Neural progenitor cell (in vitro differentiated cells): ENCODE results near the gene NUP133. TPM values are rescaled to one million over a fixed set of nuclear protein-coding genes. Genes with fewer than 3 reads are reported as not detected.

Experiments used
- DNase-seq: peaks from one replicate; pipeline ENCODE4 v3.0.0-alpha.2; 2016; ENCODE audit warnings: low spot score
- H2AFZ ChIP-seq: fragments of 200-600 bp; sonication (generic); replicated peaks from 2 replicates; pipeline ENCODE4 v1.6.1; 2016; ENCODE audit warnings: antibody characterized with exemption
- H3F3A ChIP-seq: fragments of 200-600 bp; sonication (generic); 2 replicates; pipeline ENCODE4 v1.6.1; 2016; ENCODE audit warnings: antibody characterized with exemption, low read depth
- H3K27ac ChIP-seq: fragments of 200-600 bp; sonication (generic); 2 replicates; pipeline ENCODE4 v1.5.1; 2016; ENCODE audit warnings: mild to moderate bottlenecking
- H3K27me3 ChIP-seq: fragments of 200-600 bp; sonication (generic); 2 replicates; pipeline ENCODE4 v1.6.1; 2016; ENCODE audit warnings: mild to moderate bottlenecking, moderate library complexity
- H3K36me3 ChIP-seq: fragments of 200-600 bp; sonication (generic); 2 replicates; pipeline ENCODE4 v1.5.1; 2016
- H3K4me1 ChIP-seq: fragments of 200-600 bp; sonication (generic); 2 replicates; pipeline ENCODE4 v1.6.1; 2016; ENCODE audit warnings: mixed run types
- H3K4me2 ChIP-seq: fragments of 200-600 bp; sonication (generic); 2 replicates; pipeline ENCODE4 v1.6.1; 2016
- H3K4me3 ChIP-seq: fragments of 200-600 bp; sonication (generic); 2 replicates; pipeline ENCODE4 v1.5.1; 2016
- H3K79me2 ChIP-seq: fragments of 200-600 bp; sonication (generic); 2 replicates; pipeline ENCODE4 v1.6.1; 2016; ENCODE audit warnings: low read depth
- H3K9ac ChIP-seq: fragments of 200-600 bp; sonication (generic); 2 replicates; pipeline ENCODE4 v1.6.1; 2016
- H3K9me3 ChIP-seq: fragments of 200-600 bp; sonication (generic); 2 replicates; pipeline ENCODE4 v1.5.1; 2016; ENCODE audit warnings: low read depth
- H4K20me1 ChIP-seq: fragments of 200-600 bp; sonication (generic); 2 replicates; pipeline ENCODE4 v1.6.1; 2016; ENCODE audit warnings: low read depth
- H3K27ac Mint-ChIP-seq: 3 replicates; pipeline ENCODE4 v1.8.0; 2021; ENCODE audit warnings: mixed read lengths
- H3K27me3 Mint-ChIP-seq: 2 replicates; pipeline ENCODE4 v1.8.0; 2022; ENCODE audit warnings: low read depth, mild to moderate bottlenecking, inconsistent platforms, moderate library complexity, mixed read lengths; ENCODE audit not compliant: insufficient read depth
- H3K36me3 Mint-ChIP-seq: 3 replicates; pipeline ENCODE4 v1.8.0; 2021; ENCODE audit warnings: mixed read lengths
- H3K4me1 Mint-ChIP-seq: 3 replicates; pipeline ENCODE4 v1.8.0; 2021; ENCODE audit warnings: mixed read lengths
- H3K4me3 Mint-ChIP-seq: 3 replicates; pipeline ENCODE4 v1.8.0; 2021; ENCODE audit warnings: mild to moderate bottlenecking, moderate library complexity, mixed read lengths
- H3K9me3 Mint-ChIP-seq: 3 replicates; pipeline ENCODE4 v1.8.0; 2020; ENCODE audit warnings: mixed read lengths
- EZH2 ChIP-seq: fragments of 200-600 bp; sonication (generic); IDR thresholded peaks from 2 replicates; pipeline ENCODE4 v1.6.1; 2017; ENCODE audit warnings: antibody characterized with exemption, mild to moderate bottlenecking, moderate library complexity
- EZH2phosphoT487 ChIP-seq: fragments of 200-600 bp; sonication (generic); IDR thresholded peaks from 2 replicates; pipeline ENCODE4 v1.6.1; 2017; ENCODE audit warnings: antibody characterized with exemption
- total RNA-seq: library from RNA; depleted of rRNA; stranded (reverse); fragments of >200 nt; gene quantifications from 2 replicates; pipeline ENCODE4 v1.2.3, GENCODE V29; 2015; ENCODE audit warnings: low replicate concordance
- TF ChIP-seq, protein P1 (sequence below): fragments of 200-600 bp; sonication (generic); IDR thresholded peaks from 2 replicates; pipeline ENCODE4 v1.5.1; 2017; ENCODE audit warnings: antibody characterized with exemption, mild to moderate bottlenecking

Gene NUP133
- total RNA-seq, 1 donor from 2014 or later = 89.3 TPM

DNA sequence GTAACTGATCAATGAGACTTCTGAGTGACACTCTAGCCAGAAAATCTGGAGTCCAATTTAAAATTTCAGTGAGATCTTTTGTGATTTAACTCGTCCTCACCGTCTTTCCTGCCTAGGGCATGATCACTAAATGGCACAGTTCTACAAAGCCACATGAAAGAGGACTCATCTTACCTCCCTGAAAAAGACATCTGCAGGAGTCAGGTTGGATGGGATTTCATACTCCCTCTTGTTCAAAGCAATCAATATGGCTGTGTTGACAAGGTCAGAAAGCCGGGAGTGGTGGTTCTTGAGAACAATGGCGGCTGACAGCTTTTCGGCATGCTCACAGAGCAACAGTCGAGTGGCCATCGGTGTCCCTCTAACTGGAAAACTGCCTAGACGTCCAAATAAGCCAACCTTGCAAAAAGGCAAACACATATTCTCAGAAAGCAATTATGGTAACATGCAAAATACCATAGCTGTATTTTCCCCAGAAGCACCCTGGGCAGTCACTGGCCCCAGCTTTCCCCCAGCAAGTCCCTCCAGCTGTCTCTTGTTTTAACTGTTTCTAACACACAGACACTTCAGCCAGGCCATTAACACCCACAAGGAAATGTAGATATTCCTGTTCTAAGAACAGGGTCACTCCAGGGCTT lies 37.6 kb downstream of the NUP133 start:
- TF ChIP-seq, protein P1, sequence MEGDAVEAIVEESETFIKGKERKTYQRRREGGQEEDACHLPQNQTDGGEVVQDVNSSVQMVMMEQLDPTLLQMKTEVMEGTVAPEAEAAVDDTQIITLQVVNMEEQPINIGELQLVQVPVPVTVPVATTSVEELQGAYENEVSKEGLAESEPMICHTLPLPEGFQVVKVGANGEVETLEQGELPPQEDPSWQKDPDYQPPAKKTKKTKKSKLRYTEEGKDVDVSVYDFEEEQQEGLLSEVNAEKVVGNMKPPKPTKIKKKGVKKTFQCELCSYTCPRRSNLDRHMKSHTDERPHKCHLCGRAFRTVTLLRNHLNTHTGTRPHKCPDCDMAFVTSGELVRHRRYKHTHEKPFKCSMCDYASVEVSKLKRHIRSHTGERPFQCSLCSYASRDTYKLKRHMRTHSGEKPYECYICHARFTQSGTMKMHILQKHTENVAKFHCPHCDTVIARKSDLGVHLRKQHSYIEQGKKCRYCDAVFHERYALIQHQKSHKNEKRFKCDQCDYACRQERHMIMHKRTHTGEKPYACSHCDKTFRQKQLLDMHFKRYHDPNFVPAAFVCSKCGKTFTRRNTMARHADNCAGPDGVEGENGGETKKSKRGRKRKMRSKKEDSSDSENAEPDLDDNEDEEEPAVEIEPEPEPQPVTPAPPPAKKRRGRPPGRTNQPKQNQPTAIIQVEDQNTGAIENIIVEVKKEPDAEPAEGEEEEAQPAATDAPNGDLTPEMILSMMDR = no peak
- TF ChIP-seq EZH2 = no peak
- no peak for TF ChIP-seq EZH2phosphoT487
- no peaks in the 10 kb centered on the region for H4K20me1 ChIP-seq
- H3K27ac ChIP-seq = no peak overlapping the region
- H3K9me3 ChIP-seq = no peaks in the 10 kb centered on the region
- peaks cover 21% of the 10 kb centered on the region for H3K36me3 Mint-ChIP-seq
- H3K4me2 ChIP-seq = no peak overlapping the region
- H2AFZ ChIP-seq = no peak overlapping the region
- H3K4me3 Mint-ChIP-seq = no peak overlapping the region
- H3K27ac Mint-ChIP-seq = no peak overlapping the region
- H3K4me3 ChIP-seq = no peak overlapping the region
- peaks cover 4% of the 10 kb centered on the region for H3K79me2 ChIP-seq
- no peaks in the 10 kb centered on the region for H3K4me1 ChIP-seq
- no peaks in the 10 kb centered on the region for H3K27me3 ChIP-seq
- no peaks in the 10 kb centered on the region for H3K4me1 Mint-ChIP-seq
- no peaks in the 10 kb centered on the region for H3K27me3 Mint-ChIP-seq
- H3K9me3 Mint-ChIP-seq = no peaks in the 10 kb centered on the region
- no peaks in the 10 kb centered on the region for H3K36me3 ChIP-seq
- no peaks in the 10 kb centered on the region for H3F3A ChIP-seq
- H3K9ac ChIP-seq = no peak overlapping the region
- DNase-seq = no peak

DNA sequence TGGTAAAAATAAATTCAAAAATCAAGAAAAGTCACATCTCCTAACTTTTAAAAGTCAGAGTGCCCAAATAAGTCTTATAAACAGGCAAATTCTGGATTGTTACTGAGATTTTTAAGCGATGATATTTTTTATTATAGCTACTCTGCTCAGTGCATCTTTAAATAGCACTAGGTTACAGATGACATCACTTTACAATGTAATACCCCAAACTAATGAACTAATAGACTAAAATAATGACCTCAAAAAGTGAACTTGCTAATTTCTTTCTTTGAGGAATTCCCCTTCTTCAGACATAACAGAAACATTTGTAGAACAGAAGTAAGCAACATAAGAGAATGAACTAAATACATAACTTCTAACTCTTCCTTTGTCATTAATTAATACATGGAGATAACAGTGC lies 41.3 kb downstream of the NUP133 start:
- H3K4me3 ChIP-seq = no peak overlapping the region
- peaks cover 31% of the 10 kb centered on the region for H3K36me3 Mint-ChIP-seq
- no peak overlapping the region for H3K27ac ChIP-seq
- no peaks in the 10 kb centered on the region for H3K9me3 Mint-ChIP-seq
- no peak for TF ChIP-seq EZH2
- no peak for TF ChIP-seq EZH2phosphoT487
- TF ChIP-seq, protein P1 = no peak
- DNase-seq = no peak
- no peaks in the 10 kb centered on the region for H3K4me1 ChIP-seq
- H3K27ac Mint-ChIP-seq = no peak overlapping the region
- H3K27me3 Mint-ChIP-seq = no peaks in the 10 kb centered on the region
- H3K9me3 ChIP-seq = no peaks in the 10 kb centered on the region
- H3K4me2 ChIP-seq = no peak overlapping the region
- no peak overlapping the region for H3K4me3 Mint-ChIP-seq
- no peaks in the 10 kb centered on the region for H3K27me3 ChIP-seq
- H3F3A ChIP-seq = no peaks in the 10 kb centered on the region
- H2AFZ ChIP-seq = no peak overlapping the region
- H3K4me1 Mint-ChIP-seq = no peaks in the 10 kb centered on the region
- H3K9ac ChIP-seq = no peak overlapping the region
- peaks cover 4% of the 10 kb centered on the region for H3K79me2 ChIP-seq
- H4K20me1 ChIP-seq = peaks cover 4% of the 10 kb centered on the region
- H3K36me3 ChIP-seq = peaks cover 10% of the 10 kb centered on the region

DNA sequence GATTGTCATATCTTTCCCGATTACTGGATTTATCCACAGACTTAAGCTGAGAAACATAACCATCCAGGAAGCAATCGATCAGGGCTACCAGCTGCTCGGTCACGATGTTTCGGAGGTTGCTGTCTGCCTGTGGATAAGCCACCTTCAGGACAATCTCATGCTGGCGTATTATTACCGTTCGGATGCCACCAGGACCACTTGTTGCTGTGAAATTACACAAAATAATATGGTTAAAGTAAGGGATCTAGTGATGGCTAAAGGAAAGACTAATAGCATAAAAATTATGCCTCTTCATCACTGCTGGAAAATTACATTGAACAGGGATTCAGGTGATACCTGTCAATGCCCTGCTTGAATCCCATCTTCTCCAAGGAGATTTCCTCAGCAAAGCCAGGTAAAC lies 43.5 kb downstream of the NUP133 start:
- Histone ChIP-seq H3K4me1 (no peaks in the 10 kb centered on the region), H3K79me2 (peaks cover 4% of the 10 kb centered on the region), H3K9me3 (no peaks in the 10 kb centered on the region), H3K4me3 (no peak overlapping the region), H3K9ac (no peak overlapping the region), H3K4me2 (no peak overlapping the region), H3K36me3 (peaks cover 14% of the 10 kb centered on the region), H4K20me1 (peaks cover 4% of the 10 kb centered on the region), H3K27me3 (no peaks in the 10 kb centered on the region), H3K27ac (no peak overlapping the region), H3F3A (no peaks in the 10 kb centered on the region), H2AFZ (no peak overlapping the region)
- no peaks in the 10 kb centered on the region for H3K27me3 Mint-ChIP-seq
- no peak for DNase-seq
- H3K4me1 Mint-ChIP-seq = no peaks in the 10 kb centered on the region
- H3K4me3 Mint-ChIP-seq = no peak overlapping the region
- H3K9me3 Mint-ChIP-seq = no peaks in the 10 kb centered on the region
- H3K27ac Mint-ChIP-seq = no peak overlapping the region
- H3K36me3 Mint-ChIP-seq = peaks cover 33% of the 10 kb centered on the region
- TF ChIP-seq, protein P1 = no peak
- no peak for TF ChIP-seq EZH2
- TF ChIP-seq EZH2phosphoT487 = no peak
